GM21528 (cell line): ENCODE data around the gene CCDC85A.

Source experiments
- ATAC-seq: cut with Tn5 transposase; IDR thresholded peaks from one replicate; pipeline ENCODE4 v1.9.1; 2021; ENCODE audit warnings: mild to moderate bottlenecking, moderate library complexity; ENCODE audit not compliant: unreplicated experiment, low FRiP score

Gene CCDC85A

GRCh38 chr2:56234241-56234640 lies 50.5 kb downstream of the CCDC85A start:
- ATAC-seq: no peak

DNA sequence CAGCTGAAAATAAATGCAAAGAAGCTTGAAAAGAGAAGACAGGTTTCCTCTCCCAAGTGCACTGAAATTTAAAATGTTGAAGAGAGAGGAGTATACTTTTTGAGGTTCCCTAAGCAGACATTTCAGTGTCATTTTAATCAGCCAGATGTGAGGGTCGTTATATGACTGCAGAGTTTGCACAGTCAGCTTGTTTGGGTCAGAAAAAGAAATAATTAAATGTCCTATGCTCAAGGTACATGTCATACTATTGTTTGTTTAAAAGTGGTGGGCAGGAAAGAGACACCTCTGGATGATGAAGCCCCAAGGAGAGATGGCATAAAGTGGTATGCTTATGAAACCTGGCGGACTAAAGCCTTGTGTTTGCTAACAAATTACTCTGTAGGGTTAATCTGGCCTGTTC lies 55.2 kb downstream of the CCDC85A start:
- ATAC-seq: no peak

DNA sequence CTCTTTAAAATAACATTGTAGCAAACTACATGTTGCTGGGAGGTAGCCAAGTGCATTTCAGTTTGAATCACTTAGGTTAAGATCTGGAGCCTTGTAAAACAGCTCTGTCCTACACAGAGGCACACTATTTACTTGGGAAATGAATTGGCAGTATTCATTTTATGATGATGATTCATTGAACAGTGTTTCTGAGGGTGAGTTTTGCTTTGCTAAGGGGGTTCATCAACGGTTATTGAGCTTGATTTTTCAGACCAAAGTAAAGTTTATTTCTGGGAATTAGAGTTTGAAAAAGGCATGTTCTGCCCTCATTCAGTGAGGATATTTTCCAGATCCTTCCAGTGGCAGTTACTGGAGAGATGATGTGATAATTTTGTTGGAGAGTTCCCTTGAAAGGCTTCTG lies 55.6 kb downstream of the CCDC85A start:
- no peak for ATAC-seq

DNA sequence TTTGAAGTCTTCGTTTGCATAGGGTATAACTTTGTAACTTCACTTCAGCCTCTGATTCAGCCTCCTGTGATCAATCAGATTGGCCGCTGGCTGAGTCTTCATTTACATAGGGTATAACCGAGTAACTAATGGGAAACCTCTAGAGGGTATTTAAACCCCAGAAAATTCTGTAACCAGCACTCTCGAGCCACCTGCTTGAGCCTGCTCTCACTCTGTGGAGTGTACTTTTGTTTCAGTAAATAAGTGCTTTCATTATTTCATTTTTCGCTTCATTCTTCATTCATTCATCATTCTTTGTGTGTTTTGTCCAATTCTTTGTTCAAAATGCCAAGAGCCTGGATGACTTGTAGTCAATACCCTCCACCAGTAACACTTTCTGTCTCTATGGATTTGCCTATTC lies 56.4 kb downstream of the CCDC85A start:
- no peak for ATAC-seq

GRCh38 chr2:56244506-56244905 lies 60.7 kb downstream of the CCDC85A start:
- ATAC-seq: no peak

DNA sequence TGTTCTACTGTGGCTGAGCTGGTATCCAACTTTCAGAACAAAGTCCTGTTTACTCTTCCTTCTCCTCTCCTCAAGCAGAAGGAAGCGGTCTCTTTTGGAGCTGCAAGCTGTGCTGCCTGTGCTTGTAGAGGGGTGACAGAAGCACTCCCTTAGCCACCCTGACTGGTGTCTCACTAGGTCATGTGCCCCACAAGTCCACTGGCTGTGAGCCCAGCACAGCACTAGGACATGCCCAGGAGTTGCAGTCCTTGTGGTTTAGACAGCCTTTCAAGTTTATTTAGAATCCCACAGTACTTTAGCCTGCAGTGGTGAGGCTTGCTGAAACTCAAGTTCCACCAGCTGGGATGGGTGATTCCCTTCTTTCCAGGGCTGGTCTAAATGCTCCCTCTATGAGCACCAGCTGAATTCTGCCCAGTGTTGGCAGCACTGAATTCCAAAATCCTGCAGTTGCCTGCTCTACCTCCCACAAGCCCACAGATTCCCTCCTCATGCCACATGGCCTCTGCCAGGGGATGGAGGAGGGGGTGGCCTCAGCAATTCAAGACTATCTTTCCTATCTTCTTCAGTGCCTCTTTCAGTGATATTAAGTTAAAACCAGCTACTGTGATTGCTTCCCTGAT lies 61.2 kb downstream of the CCDC85A start:
- ATAC-seq: no peak

GRCh38 chr2:56248965-56249742 lies 65.4 kb downstream of the CCDC85A start:
- ATAC-seq: no peak

- no peak for ATAC-seq
Measured at GRCh38 chr2:56250153-56250729, 66.5 kb downstream of the CCDC85A start.

DNA sequence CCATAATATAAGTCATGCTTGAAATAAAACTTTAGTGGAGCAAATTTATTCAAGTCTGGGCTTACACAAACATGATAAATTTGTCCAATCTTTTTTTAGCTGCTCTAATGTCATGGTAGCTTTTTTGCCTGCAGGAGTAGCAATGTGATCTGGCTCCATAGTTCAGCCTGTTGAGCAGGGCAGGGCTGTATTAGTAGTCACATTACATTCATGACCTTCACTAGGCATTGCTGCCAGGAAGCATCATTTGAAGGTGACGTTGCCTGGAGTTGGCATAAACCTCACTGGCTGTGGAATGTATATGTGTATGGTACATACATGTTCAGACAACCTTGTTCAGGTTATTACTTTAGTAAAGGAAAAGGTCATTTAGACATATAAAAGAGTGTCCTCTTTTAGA lies 76.6 kb downstream of the CCDC85A start:
- no peak for ATAC-seq

- no peak for ATAC-seq
Measured at GRCh38 chr2:56262241-56262640, 78.5 kb downstream of the CCDC85A start.

- no peak for ATAC-seq
Measured at GRCh38 chr2:56263876-56264275, 80.1 kb downstream of the CCDC85A start.

- no peak for ATAC-seq
Measured at GRCh38 chr2:56266761-56267414, 83.1 kb downstream of the CCDC85A start.

GRCh38 chr2:56267415-56267788 lies 83.6 kb downstream of the CCDC85A start:
- ATAC-seq: no peak

GRCh38 chr2:56268856-56269255 lies 85.1 kb downstream of the CCDC85A start:
- no peak for ATAC-seq

DNA sequence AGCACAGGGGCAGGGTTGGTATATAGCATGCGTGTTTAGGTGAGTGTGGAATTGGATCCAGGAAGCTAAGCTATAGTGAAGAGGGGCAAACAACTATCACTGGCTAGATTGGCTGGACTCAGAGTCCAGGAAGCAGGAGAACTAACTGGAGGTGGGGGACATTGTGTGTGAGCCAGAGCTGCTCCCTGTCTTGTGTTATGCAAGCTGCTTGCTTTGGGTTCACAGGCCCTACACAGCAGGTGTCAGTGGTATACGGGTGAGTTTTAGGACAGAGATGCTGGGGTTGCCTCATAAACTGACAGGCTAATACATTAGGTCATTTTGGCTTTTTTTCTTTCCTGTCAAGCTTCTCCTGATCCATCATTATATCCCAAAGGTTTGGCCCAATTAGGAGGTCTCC lies 87.5 kb downstream of the CCDC85A start:
- no peak for ATAC-seq

DNA sequence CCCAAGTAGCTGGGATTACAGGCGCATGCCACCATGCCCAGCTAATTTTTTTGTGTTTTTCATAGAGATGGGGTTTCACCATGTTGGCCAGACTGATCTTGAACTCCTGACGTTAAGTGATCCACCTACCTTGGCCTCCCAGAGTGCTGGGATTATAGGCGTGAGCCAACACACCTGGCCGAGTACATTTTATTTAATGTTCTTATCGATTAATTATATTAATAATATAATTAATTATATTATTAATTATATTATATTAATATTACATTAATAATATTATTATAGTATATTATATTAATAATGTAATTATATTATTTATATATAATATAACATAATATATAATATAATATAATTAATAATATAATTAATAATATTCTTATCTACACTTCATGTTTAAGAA lies 101.4 kb downstream of the CCDC85A start:
- ATAC-seq: no peak

- ATAC-seq: no peak
Measured at GRCh38 chr2:56286936-56287335, 103.1 kb downstream of the CCDC85A start.

DNA sequence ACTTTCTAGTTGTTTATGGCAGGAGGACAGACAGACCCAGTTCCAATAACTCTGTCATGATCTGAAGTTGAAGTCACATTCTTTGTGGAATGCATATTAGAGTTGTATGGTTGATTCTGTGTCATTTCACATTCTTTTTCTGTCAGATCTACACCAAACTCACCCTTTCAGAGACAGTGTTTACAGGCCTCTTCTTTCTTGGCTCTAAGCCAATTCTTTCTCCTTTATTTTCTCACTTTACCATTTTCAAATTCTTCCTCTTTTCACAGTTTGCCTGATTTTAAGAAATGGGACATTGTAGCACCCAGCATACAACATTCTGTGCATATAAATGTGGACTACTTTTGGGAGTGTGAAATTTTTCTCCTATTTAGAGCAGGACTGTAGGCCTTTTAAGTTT lies 103.7 kb downstream of the CCDC85A start:
- ATAC-seq: no peak

DNA sequence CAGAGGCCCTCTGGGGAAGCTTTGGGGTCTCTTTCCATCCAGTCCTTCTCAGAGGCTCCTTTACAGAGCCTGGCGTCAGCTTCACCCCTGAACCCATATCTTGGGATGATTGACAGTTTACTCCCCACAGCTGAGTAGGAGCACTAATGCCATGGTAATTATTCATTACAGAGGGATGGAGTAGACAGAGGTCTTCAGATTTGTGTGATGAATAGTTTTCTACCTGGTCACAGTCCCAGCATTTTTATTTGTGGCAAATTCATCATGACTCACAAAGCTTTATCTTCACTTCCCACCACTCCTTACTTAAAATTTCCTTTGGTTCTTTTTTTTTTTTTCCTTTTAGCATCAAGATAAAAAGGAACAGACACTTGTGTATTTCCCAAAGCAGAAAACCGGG lies 104.2 kb downstream of the CCDC85A start:
- no peak for ATAC-seq

- no peak for ATAC-seq
Measured at GRCh38 chr2:56288838-56289580, 105.2 kb downstream of the CCDC85A start.

DNA sequence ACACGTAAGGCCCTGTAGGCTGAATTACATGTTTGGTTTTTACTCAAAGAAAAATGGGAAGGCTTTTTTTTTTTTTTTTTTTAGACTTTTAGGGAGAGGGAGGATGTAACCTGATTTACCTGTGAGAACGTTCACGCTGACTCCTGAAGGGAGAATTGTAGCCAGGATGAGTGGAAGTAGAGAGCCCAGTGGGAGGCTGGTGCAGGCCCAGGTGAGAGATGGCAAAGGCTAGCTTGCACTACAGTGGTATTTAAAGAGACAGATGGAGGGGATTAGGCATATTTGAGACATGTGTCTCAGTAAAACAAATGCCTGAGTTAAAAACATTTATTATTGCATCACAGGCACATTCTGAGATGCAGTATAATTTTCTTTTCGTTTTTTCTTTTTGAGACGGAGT lies 107.9 kb downstream of the CCDC85A start:
- ATAC-seq: no peak
